Hematopoietic multipotent progenitor cell (in vitro differentiated cells): ENCODE data around the gene C10orf90. TPM values are rescaled to one million over a fixed set of nuclear protein-coding genes. Genes with fewer than 3 reads are reported as not detected.
A peak's percentile ranks its signal among the peaks of the same experiment; 100 is the strongest.

Experiments
- DNase-seq, 3 donors: peaks; one replicate each; pipeline ENCODE4 v3.0.0-alpha.2; 2011 to 2015; ENCODE audit warnings: low read depth in 2 of 3, low spot score in 2 of 3
- total RNA-seq: library from RNA; depleted of rRNA; stranded (reverse); fragments of >200 nt; gene quantifications from one replicate; pipeline ENCODE4 v1.2.3, GENCODE V29; 2012

The C10orf90 gene
- total RNA-seq, 1 donor: not detected

DNA sequence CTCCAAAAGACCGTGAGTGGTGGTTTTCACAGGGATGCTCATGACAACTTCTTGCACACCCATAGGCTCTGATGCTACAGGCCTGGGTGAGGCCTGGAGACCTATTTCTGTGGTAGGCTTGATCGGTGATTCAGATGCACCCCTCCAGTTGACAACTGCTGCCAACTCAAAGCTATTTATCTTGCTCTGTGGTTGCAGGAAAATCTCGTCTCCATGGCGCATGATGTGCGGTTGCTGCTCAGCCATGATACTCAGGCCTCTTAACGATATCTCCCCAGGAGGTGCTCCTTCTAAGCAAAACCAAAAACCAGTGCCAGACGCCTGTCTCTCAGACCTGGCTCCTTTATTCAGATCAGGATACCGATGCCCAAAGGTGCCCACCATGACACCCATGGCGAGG, 31.4 kb downstream of the C10orf90 start:
- peak in 2 of 3 donors; percentile 16 to 40 for DNase-seq

- DNase-seq: peak in 2 of 3 donors; percentile 56 to 58
Measured at GRCh38 chr10:126638542-126638941, 32.0 kb downstream of the C10orf90 start.

GRCh38 chr10:126637501-126637900, 33.0 kb downstream of the C10orf90 start:
- DNase-seq: no peak

GRCh38 chr10:126634911-126635310, 35.6 kb downstream of the C10orf90 start:
- no peak for DNase-seq

DNA sequence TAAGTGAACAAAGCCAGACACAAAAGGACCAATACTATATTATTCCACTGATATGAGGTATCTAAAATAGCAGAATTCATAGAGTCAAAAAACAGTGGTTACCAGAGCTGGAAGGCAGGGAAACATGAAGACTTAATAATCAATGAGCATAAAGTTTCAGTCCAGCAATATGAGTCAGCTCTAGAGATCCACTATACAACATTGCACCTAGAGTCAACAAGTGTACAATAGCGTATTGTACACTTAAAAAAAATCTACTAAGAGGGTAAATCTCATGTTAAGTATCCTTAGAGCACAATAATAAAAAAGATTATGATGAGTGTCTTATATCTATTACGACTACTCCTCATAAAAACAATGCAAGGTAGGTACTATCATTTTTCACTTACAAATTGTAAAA, 36.1 kb downstream of the C10orf90 start:
- DNase-seq: no peak

DNA sequence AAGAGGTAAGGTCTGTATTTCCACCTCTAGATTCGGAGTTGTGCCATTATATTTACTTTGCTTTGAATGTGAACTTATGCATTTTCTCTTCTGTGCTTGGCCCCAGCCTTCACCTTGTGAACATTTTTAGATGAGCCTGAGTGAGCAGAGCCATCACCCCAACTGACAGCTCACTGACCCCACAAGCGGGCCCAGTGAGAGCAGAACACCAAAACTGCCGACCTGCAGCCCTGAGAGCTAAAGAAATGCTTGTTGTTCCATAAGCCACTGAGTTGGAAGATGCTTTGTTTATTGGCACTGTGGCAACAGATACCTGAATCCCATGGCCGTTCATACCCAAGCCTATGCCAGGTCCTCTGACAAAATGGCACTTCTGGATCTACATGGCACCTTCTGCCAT, 37.8 kb downstream of the C10orf90 start:
- DNase-seq: no peak

GRCh38 chr10:126629925-126630624, 40.4 kb downstream of the C10orf90 start:
- DNase-seq: no peak

- no peak for DNase-seq
Measured at GRCh38 chr10:126628746-126629145, 41.7 kb downstream of the C10orf90 start.

DNA sequence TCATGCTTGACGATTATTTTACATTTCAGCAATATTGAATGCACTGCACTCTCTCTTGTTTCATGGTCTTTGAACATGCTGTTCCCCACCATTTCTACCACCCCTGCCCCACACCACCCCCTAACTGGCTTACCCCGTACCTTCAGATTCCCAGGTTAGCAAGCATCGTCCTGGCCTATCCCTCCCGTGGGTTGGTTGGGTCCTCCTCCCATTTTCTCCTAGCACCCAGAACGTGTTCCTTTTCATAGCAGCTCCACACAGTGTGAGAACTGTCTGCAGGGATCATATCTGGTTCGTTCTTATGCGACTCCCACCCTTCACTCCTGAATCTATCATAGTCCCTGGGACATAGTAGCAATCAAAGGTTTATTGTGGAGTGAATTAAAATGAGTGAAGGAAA, 48.6 kb downstream of the C10orf90 start:
- no peak for DNase-seq

GRCh38 chr10:126618466-126618865, 52.0 kb downstream of the C10orf90 start:
- no peak for DNase-seq

DNA sequence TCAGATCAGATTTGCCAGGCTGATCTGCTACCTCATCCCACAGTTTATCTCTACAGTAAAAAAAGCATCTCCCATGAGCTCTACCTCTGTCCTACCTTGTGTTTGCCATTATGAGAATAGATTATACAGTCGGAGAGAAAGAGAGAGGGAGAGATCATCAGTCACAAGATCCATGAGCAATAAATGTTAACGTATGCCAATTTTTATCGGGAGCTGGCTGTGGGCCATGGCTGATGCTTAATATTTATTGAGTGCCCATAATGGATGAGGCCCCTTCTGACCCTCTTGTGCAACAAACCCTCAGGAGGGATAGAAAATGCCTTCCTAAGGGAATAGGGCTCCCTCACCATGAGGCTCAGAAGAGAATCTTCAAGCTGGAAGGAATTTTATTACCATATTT, 52.8 kb downstream of the C10orf90 start:
- DNase-seq: no peak

GRCh38 chr10:126617208-126617607, 53.3 kb downstream of the C10orf90 start:
- DNase-seq: no peak

DNA sequence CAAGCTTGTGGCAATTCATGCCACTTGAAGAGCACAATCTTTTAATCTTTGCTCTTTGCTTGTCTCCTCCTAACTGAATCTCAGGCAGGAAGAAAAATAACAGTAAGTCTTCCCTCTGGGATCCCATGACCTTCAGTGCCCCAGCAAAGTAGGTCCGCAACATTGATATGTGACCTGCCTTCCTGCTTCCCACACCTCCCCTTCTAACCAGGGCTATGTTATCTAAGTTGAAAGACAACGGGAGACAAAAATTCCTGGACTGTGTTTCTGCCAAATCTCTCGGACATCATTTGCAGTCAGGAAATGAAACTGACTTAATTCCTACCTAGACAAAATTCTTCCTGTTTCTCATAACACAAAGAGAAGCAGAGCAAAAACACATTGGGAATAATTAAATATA, 53.8 kb downstream of the C10orf90 start:
- DNase-seq: no peak

GRCh38 chr10:126611303-126611702, 59.2 kb downstream of the C10orf90 start:
- DNase-seq: no peak

DNA sequence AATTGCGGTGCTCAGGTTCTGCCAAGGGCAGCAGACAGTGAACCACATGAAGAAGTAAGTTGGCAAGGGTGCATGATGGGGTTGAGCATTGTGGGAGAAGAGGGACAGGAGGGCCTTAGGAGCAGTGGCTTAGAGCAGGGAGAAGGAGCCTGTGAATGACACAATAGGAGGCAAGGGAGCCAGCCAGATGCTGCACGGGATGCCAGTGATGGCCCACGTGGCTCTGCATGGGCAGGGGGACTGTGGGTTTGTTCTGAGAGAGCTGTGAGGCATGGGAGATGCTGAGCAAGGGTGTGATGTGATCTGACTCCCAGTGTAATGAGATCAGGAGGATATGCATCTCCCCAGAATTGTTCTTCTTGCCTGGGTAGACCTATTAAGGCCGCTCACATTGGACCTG, 60.9 kb downstream of the C10orf90 start:
- DNase-seq: no peak

DNA sequence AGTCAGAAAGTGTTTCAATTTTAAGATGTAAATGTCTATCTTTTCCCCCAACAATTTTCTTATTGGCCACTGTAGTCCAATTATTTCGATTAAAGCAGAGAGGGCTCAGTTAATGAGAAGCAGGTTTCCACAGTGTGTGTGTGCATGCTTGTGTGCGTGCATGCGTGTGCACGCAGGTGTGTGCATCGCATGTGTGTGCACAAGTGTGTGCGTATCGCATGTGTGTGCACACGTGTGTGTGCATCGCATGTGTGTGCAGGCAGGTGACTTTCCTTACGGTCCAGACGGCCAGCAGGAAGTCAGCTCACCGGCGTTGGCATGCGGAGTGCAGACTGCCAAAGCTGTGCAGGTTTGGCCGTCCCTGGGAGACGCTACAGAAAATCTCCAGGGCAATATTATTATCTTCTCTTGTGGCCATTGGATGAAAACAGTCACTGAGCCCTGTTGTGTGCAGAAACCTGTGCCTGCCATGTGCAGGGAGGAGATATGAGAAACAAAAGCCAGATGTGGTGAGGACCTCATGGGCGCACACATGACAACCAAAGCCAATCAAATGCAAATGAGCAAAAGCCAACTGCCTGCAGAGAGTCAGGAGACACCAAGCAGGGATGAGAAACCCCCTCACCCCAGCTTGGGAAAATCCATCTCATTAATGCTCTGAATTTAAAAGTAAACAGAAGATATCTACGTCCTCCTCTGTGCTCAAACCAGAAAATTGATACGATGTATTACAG, 70.4 kb downstream of the C10orf90 start:
- no peak for DNase-seq

DNA sequence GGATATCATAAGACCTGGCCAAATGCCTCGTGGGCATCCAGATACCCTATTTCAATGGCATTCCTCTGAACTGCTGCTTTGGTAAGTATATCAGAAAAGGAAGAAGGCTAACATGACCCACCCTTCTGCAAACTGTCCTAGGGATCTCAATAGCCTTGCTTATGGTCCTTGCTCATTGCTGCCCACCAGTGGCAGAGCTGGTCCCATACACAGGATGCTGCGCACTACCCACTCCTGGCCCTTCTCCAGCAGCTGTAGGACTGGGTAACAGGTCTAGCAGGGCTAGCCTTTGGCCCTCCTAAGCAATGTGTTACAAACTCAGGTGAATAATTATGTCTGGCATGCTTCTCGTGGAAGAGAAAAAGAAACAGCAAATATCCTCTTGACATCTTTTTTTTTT, 72.5 kb downstream of the C10orf90 start:
- DNase-seq: peak in 2 of 3 donors; percentile 18 to 40

DNA sequence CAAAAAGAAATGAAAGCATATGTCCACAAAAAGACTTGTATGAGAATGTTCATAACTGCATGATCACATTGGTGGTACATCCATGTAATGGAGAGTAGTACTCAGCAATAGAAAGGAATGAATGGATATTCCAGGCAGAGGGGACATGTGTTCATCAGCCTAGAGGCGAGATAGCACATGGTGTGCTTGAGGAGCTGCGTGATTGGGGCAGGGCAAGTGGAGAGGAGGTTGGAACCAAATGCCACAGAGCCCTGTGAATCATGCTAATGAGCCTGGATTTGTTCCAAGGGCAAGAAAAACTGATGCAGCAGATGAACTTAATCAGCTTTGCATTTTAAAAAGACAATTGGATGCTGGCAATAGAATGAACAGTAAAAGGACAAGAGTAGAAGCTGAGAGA, 73.3 kb downstream of the C10orf90 start:
- no peak for DNase-seq

DNA sequence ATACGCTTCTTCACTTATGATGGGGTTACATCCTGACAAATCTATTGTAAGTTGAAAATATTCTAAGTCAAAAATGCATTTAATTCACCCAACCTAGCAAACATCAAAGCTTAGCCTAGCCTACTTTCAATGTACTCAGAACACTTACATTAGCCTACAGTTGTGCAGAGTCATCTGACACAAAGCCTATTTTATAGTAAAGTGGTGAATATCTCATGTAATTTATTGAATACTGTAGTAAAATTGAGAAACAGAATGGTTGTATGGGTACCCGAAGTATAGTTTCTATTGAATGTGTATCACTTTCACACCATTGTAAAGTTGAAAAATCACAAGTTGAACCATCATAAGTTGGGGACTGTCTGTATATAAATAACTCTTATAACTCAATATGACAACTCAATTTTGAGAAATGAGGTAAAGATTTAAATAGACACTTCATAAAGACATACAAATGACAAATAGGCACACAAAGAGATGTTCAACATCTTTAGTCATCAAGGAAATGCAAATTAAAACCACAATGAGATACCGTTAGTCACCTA, 73.9 kb downstream of the C10orf90 start:
- DNase-seq: no peak

GRCh38 chr10:126595160-126595559, 75.3 kb downstream of the C10orf90 start:
- DNase-seq: no peak

- no peak for DNase-seq
Measured at GRCh38 chr10:126593968-126594701, 76.4 kb downstream of the C10orf90 start.
